ENCODE results near the gene MKNK2. TPM values are rescaled to one million over a fixed set of nuclear protein-coding genes. Genes with fewer than 3 reads are reported as not detected.

MKNK2 gene
- total and polyA plus RNA-seq, 10 of the 15 experiments (the other 5 are each of a cell fraction or from before 2014, with no cell fraction given): 9.6 to 365 (median 69.9) TPM

- no peak for TF ChIP-seq PBX3 (IDR thresholded peaks at IDR 0.05; ENCODE audit: insufficient replicate concordance, low read depth, low read length)
- TF ChIP-seq ZBTB4 (CRISPR knock-in tag; IDR thresholded peaks at IDR 0.05): no peak
- TF ChIP-seq IRF5 (IDR thresholded peaks at IDR 0.05; ENCODE audit: borderline replicate concordance): no peak
- no peak for TF ChIP-seq BRCA1 (IDR thresholded peaks at IDR 0.05; ENCODE audit: low read depth, low read length)
- no peak for TF ChIP-seq MEF2B (IDR thresholded peaks at IDR 0.05; ENCODE audit: partially characterized antibody, poor library complexity, severe bottlenecking)
- no peak for TF ChIP-seq NFXL1 (IDR thresholded peaks at IDR 0.05; ENCODE audit: borderline replicate concordance)
These were observed 24.3 kb downstream of the MKNK2 start (continued) for GRCh38 chr19:2026770-2027169.

DNA sequence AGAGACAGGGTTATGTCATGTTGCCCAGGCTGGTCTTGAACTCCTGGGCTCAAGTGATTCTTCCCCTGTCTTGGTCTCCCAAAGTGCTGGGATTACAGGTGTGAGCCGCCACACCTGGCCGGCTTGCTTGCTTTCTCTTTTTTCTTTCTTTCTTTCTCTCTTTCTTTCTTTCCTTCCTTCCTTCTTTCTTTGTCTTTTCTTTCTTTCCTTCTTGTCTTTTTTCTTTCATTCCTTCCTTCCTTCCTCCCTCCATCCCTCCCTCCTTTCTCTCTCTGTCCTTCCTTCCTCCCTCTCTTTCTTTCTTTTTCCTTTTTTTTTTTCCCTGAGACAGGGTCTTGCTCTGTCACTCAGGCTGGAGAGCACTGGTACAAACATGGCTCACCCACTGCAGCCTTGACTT is 28.8 kb downstream of the MKNK2 start:
- no peaks in the 10 kb centered on the region for H4K20me1 ChIP-seq (ENCODE audit: control insufficient read depth, insufficient read depth)
- H3K4me2 ChIP-seq (ENCODE audit: control insufficient read depth, insufficient read depth): no peak overlapping the region
- ChIA-PET SMC1A (ENCODE audit: uncharacterized antibody, unreplicated experiment) (no interaction called here), CTCF (no interaction called here), RAD21 (ENCODE audit: unreplicated experiment) (no interaction called here), POLR2A (interaction anchor here (1.0 to 1.5 kb wide), 2 partner anchors 10 to 22 kb away, joined by 3 to 4 read pairs; no protein-coding TSS in a partner anchor)
- no peak overlapping the region for H2AFZ ChIP-seq (ENCODE audit: control insufficient read depth, low read depth, low read length)
- in situ Hi-C loops (cut with MboI) (no loop called here), intact Hi-C loops (cut with micrococcal nuclease; ENCODE audit: unreplicated experiment) (no loop called here)
- no TSS peak for BruUV-seq (replicated peaks)
- DNase-seq (ENCODE audit: low read depth, low spot score): no peak
- H3K4me3 ChIP-seq: no peak overlapping the region
- WGBS (ENCODE audit: insufficient coverage, insufficient replicate concordance, low lambda C conversion rate, missing lambda C conversion rate): 97% methylated on average over 2 of the region's 2 CpGs
- no peaks in the 10 kb centered on the region for H3K27me3 ChIP-seq (replicated peaks in 1 of 2; ENCODE audit: control insufficient read depth in 2 of 2, insufficient read depth in 2 of 2, low read length in 1 of 2)
- no peaks in the 10 kb centered on the region; the same call in 2 of the 3 replicates for H3K9me3 ChIP-seq (replicated peaks; ENCODE audit: control insufficient read depth, insufficient read depth, low read length)
- ATAC-seq: no peak
- H3K79me2 ChIP-seq (ENCODE audit: control insufficient read depth, insufficient read depth, low read length): no peaks in the 10 kb centered on the region
- H3K36me3 ChIP-seq (ENCODE audit: control insufficient read depth in 2 of 2, insufficient read depth in 2 of 2, low read length in 1 of 2): no peaks in the 10 kb centered on the region
- no peak overlapping the region for H3K27ac ChIP-seq (ENCODE audit: control insufficient read depth, insufficient read depth)
- no peak overlapping the region for H3K9ac ChIP-seq (ENCODE audit: control insufficient read depth, insufficient read depth, low read length)
- peaks cover 4% of the 10 kb centered on the region for H3K4me1 ChIP-seq (ENCODE audit: control insufficient read depth, insufficient read depth, low read length)
- FAIRE-seq: no peak
- no peak for TF ChIP-seq POLR2A (IDR thresholded peaks at IDR 0.05; ENCODE audit: low read depth, low read length)
- TF ChIP-seq STAT3 (IDR thresholded peaks at IDR 0.05; ENCODE audit: low read depth, low read length): no peak
- no peak for TF ChIP-seq RAD21 (IDR thresholded peaks at IDR 0.05; ENCODE audit: insufficient read depth, low read depth, low read length)
- no peak for TF ChIP-seq KDM1A (IDR thresholded peaks at IDR 0.05; ENCODE audit: borderline replicate concordance)
- TF ChIP-seq, protein P1, sequence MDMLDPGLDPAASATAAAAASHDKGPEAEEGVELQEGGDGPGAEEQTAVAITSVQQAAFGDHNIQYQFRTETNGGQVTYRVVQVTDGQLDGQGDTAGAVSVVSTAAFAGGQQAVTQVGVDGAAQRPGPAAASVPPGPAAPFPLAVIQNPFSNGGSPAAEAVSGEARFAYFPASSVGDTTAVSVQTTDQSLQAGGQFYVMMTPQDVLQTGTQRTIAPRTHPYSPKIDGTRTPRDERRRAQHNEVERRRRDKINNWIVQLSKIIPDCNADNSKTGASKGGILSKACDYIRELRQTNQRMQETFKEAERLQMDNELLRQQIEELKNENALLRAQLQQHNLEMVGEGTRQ (IDR thresholded peaks at IDR 0.05; ENCODE audit: borderline replicate concordance, low read depth, low read length): no peak
- TF ChIP-seq RUNX3 (IDR thresholded peaks at IDR 0.05; ENCODE audit: low read length): no peak
- TF ChIP-seq, protein P2, sequence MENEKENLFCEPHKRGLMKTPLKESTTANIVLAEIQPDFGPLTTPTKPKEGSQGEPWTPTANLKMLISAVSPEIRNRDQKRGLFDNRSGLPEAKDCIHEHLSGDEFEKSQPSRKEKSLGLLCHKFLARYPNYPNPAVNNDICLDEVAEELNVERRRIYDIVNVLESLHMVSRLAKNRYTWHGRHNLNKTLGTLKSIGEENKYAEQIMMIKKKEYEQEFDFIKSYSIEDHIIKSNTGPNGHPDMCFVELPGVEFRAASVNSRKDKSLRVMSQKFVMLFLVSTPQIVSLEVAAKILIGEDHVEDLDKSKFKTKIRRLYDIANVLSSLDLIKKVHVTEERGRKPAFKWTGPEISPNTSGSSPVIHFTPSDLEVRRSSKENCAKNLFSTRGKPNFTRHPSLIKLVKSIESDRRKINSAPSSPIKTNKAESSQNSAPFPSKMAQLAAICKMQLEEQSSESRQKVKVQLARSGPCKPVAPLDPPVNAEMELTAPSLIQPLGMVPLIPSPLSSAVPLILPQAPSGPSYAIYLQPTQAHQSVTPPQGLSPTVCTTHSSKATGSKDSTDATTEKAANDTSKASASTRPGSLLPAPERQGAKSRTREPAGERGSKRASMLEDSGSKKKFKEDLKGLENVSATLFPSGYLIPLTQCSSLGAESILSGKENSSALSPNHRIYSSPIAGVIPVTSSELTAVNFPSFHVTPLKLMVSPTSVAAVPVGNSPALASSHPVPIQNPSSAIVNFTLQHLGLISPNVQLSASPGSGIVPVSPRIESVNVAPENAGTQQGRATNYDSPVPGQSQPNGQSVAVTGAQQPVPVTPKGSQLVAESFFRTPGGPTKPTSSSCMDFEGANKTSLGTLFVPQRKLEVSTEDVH (IDR thresholded peaks at IDR 0.05; ENCODE audit: low read depth, partially characterized antibody): no peak
